Thoracic aorta (tissue), 2 donors: ENCODE measurements around the gene CPT2. TPM values are rescaled to one million over a fixed set of nuclear protein-coding genes. Genes with fewer than 3 reads are reported as not detected.

Experiments
- ATAC-seq: fragments of 150-250 bp; one replicate; pipeline ENCODE4 v1.8.0; 2017; ENCODE audit warnings: low read depth; ENCODE audit not compliant: insufficient number of reproducible peaks, low FRiP score
- DNase-seq: peaks from one replicate; pipeline ENCODE4 v3.0.0-alpha.2; 2020; ENCODE audit warnings: low spot score
- H3K27ac ChIP-seq, 2 donors: fragments of 200-600 bp; sonication (generic); 1 replicate in 1 of 2; 2 replicates in 1 of 2; pipeline ENCODE4 v1.5.1; 2016; ENCODE audit warnings: mild to moderate bottlenecking in 2 of 2, moderate library complexity in 2 of 2
- H3K27me3 ChIP-seq: fragments of 200-600 bp; sonication (generic); replicated peaks from 2 replicates; pipeline ENCODE4 v1.6.0; 2016; ENCODE audit warnings: mild to moderate bottlenecking; ENCODE audit not compliant: insufficient read depth
- H3K36me3 ChIP-seq: fragments of 200-600 bp; sonication (generic); one replicate; pipeline ENCODE4 v1.5.1; 2016
- H3K4me1 ChIP-seq, 2 donors: fragments of 200-600 bp; sonication (generic); 1 replicate in 1 of 2; 2 replicates in 1 of 2; pipeline versions ENCODE4 v1.5.1 to v1.6.0; 2016; ENCODE audit warnings: low read depth in 2 of 2, mild to moderate bottlenecking in 1 of 2; ENCODE audit not compliant: control insufficient read depth in 1 of 2
- H3K4me3 ChIP-seq: fragments of 200-600 bp; sonication (generic); 2 replicates; pipeline ENCODE4 v1.5.1; 2016; ENCODE audit warnings: mild to moderate bottlenecking
- H3K9me3 ChIP-seq: fragments of 200-600 bp; sonication (generic); 2 replicates; pipeline ENCODE4 v1.5.1; 2016
- total RNA-seq, 2 donors: library from RNA; depleted of rRNA; stranded (reverse); fragments of >200 nt; gene quantifications; one replicate each; pipeline versions ENCODE4 v1.1.0 to v1.2.3, GENCODE V29; 2016
- TF ChIP-seq, protein P1 (sequence below): fragments of 200-600 bp; sonication (generic); IDR thresholded peaks from one replicate; pipeline ENCODE4 v1.5.1; 2019; ENCODE audit warnings: antibody characterized with exemption

CPT2 gene
- 10 to 100 TPM in 1 of 2 donors, 1 to 10 TPM in 1; 6.6 to 20.4 TPM for total RNA-seq

DNA sequence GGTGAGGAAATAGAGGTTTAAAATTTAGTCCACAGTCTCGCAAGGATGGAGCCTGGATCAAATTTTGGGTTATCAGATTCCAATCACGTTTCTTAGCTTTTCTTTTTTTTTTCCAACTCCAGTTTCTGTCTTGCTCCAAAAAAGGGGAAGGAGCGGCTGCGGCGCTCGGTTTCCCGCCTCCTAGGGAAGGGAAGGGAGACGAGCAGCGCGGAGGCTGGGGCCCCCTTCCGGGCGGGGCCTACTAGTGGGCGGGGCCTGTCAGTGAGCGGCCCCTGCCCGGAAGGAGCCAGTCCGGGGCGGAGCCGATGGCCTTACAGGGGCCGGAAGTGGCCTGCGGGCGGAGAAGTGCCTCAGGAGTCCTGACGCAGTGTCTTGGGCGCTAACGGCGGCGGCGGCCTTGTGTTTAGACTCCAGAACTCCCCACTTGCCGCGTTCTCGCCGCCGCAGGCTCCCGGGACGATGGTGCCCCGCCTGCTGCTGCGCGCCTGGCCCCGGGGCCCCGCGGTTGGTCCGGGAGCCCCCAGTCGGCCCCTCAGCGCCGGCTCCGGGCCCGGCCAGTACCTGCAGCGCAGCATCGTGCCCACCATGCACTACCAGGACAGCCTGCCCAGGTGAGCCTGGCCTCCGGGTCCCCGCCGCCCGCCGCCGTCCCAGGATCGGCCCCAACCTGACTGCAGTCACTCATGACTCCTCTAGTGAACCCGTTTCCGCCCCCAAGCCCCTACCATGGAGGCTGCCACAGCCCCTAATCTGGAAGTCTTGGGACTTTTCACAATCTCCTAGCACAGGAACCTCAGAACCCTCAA is at the start of gene CPT2:
CPT2 (plus strand) TSS at position 340 of the 806 bp plus-strand sequence; CDS start at position 460, 120 bp downstream.
- Histone ChIP-seq H3K36me3 (no peaks in the 10 kb centered on the region), H3K4me1 (peaks cover 13 to 41% of the 10 kb centered on the region in 2 donors), H3K27me3 (no peaks in the 10 kb centered on the region), H3K4me3 (peak within 1 kb of the TSS; percentile 87), H3K9me3 (no peaks in the 10 kb centered on the region), H3K27ac (peak within 1 kb of the TSS; percentile 84 to 99)
- DNase-seq (peak; percentile 76), ATAC-seq (peak; percentile 80)
- TF ChIP-seq, protein P1, sequence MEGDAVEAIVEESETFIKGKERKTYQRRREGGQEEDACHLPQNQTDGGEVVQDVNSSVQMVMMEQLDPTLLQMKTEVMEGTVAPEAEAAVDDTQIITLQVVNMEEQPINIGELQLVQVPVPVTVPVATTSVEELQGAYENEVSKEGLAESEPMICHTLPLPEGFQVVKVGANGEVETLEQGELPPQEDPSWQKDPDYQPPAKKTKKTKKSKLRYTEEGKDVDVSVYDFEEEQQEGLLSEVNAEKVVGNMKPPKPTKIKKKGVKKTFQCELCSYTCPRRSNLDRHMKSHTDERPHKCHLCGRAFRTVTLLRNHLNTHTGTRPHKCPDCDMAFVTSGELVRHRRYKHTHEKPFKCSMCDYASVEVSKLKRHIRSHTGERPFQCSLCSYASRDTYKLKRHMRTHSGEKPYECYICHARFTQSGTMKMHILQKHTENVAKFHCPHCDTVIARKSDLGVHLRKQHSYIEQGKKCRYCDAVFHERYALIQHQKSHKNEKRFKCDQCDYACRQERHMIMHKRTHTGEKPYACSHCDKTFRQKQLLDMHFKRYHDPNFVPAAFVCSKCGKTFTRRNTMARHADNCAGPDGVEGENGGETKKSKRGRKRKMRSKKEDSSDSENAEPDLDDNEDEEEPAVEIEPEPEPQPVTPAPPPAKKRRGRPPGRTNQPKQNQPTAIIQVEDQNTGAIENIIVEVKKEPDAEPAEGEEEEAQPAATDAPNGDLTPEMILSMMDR: peak; percentile 18

DNA sequence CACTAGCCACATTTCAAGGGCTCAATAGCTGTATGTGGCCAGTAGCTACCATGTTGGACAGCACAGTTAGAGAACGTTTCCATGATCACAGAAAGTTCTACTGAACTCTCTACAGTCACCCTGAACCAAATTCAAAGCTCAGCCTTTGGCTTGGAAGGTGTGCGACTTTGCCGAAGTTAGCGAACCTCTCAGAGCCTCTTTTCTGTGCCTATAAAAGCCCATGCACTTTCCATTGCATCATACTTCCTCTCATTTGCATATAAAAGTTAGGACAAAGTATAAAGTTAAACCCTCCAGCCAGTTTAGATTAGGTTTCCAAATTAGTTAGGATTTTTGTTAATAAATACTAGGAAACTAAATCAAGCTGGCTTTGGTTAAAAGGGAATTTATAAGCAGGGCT is 49.5 kb upstream of the CPT2 start:
- ATAC-seq (no peak), DNase-seq (no peak)
- H3K4me3 ChIP-seq: no peak overlapping the region
- H3K27ac ChIP-seq: peak overlapping the region in 1 of 2 donors; percentile 52
- no peaks in the 10 kb centered on the region for H3K9me3 ChIP-seq
- peaks cover 0 to 3% of the 10 kb centered on the region in 2 donors for H3K4me1 ChIP-seq
- TF ChIP-seq, protein P1: no peak
- H3K36me3 ChIP-seq: no peaks in the 10 kb centered on the region
- H3K27me3 ChIP-seq: no peaks in the 10 kb centered on the region

DNA sequence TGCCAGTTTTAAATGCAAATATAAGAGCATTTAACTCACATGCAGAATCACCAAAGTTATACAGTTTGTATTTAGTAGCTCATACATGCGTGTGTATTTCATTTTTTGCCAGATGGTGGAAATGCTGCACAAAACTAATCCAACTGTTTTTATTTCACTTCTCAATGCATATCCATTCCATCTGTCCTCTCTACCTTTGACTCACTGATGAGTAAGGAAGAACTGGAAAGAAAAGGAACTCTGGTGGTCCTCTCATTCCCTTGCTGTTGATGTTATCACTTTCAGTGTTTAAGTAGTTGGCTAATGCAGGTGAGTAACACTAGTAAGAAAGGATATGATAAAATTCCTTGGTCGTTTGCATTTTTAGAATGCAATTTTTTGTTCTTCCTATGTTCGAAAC is 48.5 kb upstream of the CPT2 start:
- no peaks in the 10 kb centered on the region for H3K36me3 ChIP-seq
- TF ChIP-seq, protein P1: no peak
- ATAC-seq: no peak
- no peak for DNase-seq
- no peak overlapping the region for H3K4me3 ChIP-seq
- no peaks in the 10 kb centered on the region for H3K27me3 ChIP-seq
- peaks cover 0 to 3% of the 10 kb centered on the region in 2 donors for H3K4me1 ChIP-seq
- no peak overlapping the region for H3K27ac ChIP-seq
- H3K9me3 ChIP-seq: no peaks in the 10 kb centered on the region

DNA sequence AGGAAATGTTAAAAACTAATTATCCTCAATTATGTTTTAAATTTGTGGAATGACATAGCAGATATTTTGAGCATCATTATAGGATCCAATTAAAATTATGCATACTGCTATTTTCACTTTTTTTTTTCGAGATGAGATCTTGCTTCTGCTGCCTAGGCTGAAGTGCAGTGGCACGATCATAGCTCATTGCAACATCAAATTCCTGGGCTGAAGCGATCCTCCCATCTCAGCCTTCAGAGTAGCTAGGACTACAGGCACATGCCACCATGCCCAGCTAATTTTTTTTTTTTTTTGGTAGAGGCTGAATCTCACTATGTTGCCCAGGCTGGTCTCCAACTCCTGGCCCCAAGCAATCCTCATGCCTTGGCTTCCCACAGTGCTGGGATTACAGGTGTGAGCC is 42.9 kb upstream of the CPT2 start:
- no peak overlapping the region for H3K4me3 ChIP-seq
- DNase-seq: no peak
- no peaks in the 10 kb centered on the region for H3K27me3 ChIP-seq
- H3K9me3 ChIP-seq: no peaks in the 10 kb centered on the region
- no peak for ATAC-seq
- no peaks in the 10 kb centered on the region for H3K36me3 ChIP-seq
- no peak overlapping the region for H3K27ac ChIP-seq
- H3K4me1 ChIP-seq: no peaks in the 10 kb centered on the region
- TF ChIP-seq, protein P1: no peak

DNA sequence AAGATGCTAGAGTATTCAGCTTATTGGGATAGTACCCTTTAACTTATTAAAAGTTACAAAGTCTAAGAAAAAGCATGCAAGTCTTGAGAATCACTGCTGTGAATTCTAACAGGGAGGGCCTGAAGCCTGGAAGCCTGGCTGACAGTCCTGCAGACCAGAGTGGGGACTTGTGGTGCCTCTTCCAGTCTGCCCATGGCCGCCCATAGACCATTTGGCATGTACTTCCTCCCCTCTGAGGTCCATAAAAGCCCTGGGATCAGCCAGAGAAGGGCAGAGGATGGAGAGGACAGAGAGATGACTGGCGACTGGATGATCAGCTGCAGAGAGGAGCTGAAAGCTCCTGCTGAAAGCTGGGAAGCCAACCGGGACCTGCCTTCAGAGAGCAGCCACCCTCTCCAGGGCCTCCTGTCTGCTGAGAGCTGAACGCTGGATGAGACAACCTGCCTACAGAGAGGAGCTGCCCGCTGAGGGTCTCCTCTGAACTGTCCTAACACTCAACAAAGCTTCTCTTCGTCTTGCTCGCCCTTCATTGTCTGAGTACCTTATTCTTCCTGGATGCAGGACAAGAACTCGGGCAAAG is 41.7 kb upstream of the CPT2 start:
- TF ChIP-seq, protein P1: no peak
- no peak overlapping the region for H3K27ac ChIP-seq
- H3K4me1 ChIP-seq: no peaks in the 10 kb centered on the region
- ATAC-seq (no peak), DNase-seq (no peak)
- H3K4me3 ChIP-seq: no peak overlapping the region
- no peaks in the 10 kb centered on the region for H3K9me3 ChIP-seq
- H3K27me3 ChIP-seq: no peaks in the 10 kb centered on the region
- H3K36me3 ChIP-seq: no peaks in the 10 kb centered on the region
